Measurements from ENCODE around the gene NSF. TPM values are rescaled to one million over a fixed set of nuclear protein-coding genes. Genes with fewer than 3 reads are reported as not detected.
"Not testable (repeated sequence)": the region's sequence is repeated elsewhere in the genome, so short reads cannot be mapped to it uniquely, and the experiment has no call there.

NSF gene
- total RNA-seq, 1 experiment from 2014 or later, result 35.9 TPM

GRCh38 chr17:46632146-46632545, 41.7 kb downstream of the NSF start:
- H3K9me3 ChIP-seq (ENCODE audit: low read depth, low read length, poor library complexity, severe bottlenecking); intact Hi-C loops (cut with micrococcal nuclease; ENCODE audit: unreplicated experiment); H3K27ac ChIP-seq (ENCODE audit: low read depth, low read length, poor library complexity, severe bottlenecking); DNase-seq (ENCODE audit: low spot score); H3K4me1 ChIP-seq (ENCODE audit: insufficient read depth, low read length, poor library complexity, severe bottlenecking); H3K4me3 ChIP-seq (ENCODE audit: low read depth, low read length, poor library complexity, severe bottlenecking); H3K27me3 ChIP-seq (replicated peaks; ENCODE audit: insufficient read depth, low read depth, low read length, poor library complexity); CTCF ChIA-PET; POLR2A ChIA-PET (ENCODE audit: low non-redundant PET); H3K36me3 ChIP-seq (ENCODE audit: insufficient read depth, low read length, poor library complexity, severe bottlenecking); BruUV-seq (replicated peaks): not testable (repeated sequence)

GRCh38 chr17:46634844-46635243, 44.4 kb downstream of the NSF start:
- CTCF ChIA-PET; BruUV-seq (replicated peaks); H3K4me1 ChIP-seq (ENCODE audit: insufficient read depth, low read length, poor library complexity, severe bottlenecking); H3K9me3 ChIP-seq (ENCODE audit: low read depth, low read length, poor library complexity, severe bottlenecking); H3K27me3 ChIP-seq (replicated peaks; ENCODE audit: insufficient read depth, low read depth, low read length, poor library complexity); DNase-seq (ENCODE audit: low spot score); POLR2A ChIA-PET (ENCODE audit: low non-redundant PET); intact Hi-C loops (cut with micrococcal nuclease; ENCODE audit: unreplicated experiment); H3K4me3 ChIP-seq (ENCODE audit: low read depth, low read length, poor library complexity, severe bottlenecking); H3K27ac ChIP-seq (ENCODE audit: low read depth, low read length, poor library complexity, severe bottlenecking); H3K36me3 ChIP-seq (ENCODE audit: insufficient read depth, low read length, poor library complexity, severe bottlenecking): not testable (repeated sequence)

- CTCF ChIA-PET; H3K4me1 ChIP-seq (ENCODE audit: insufficient read depth, low read length, poor library complexity, severe bottlenecking): not testable (repeated sequence)
Measured at GRCh38 chr17:46641861-46642656, 51.6 kb downstream of the NSF start.

GRCh38 chr17:46647251-46647650, 56.8 kb downstream of the NSF start:
- intact Hi-C loops (cut with micrococcal nuclease; ENCODE audit: unreplicated experiment); BruUV-seq (replicated peaks); H3K4me3 ChIP-seq (ENCODE audit: low read depth, low read length, poor library complexity, severe bottlenecking); POLR2A ChIA-PET (ENCODE audit: low non-redundant PET); H3K4me1 ChIP-seq (ENCODE audit: insufficient read depth, low read length, poor library complexity, severe bottlenecking); H3K27me3 ChIP-seq (replicated peaks; ENCODE audit: insufficient read depth, low read depth, low read length, poor library complexity); H3K27ac ChIP-seq (ENCODE audit: low read depth, low read length, poor library complexity, severe bottlenecking); CTCF ChIA-PET; H3K9me3 ChIP-seq (ENCODE audit: low read depth, low read length, poor library complexity, severe bottlenecking); H3K36me3 ChIP-seq (ENCODE audit: insufficient read depth, low read length, poor library complexity, severe bottlenecking); DNase-seq (ENCODE audit: low spot score): not testable (repeated sequence)

More at GRCh38 chr17:46641861-46642656, 51.6 kb downstream of the NSF start:
- BruUV-seq (replicated peaks); DNase-seq (ENCODE audit: low spot score); H3K27me3 ChIP-seq (replicated peaks; ENCODE audit: insufficient read depth, low read depth, low read length, poor library complexity); H3K4me3 ChIP-seq (ENCODE audit: low read depth, low read length, poor library complexity, severe bottlenecking); H3K36me3 ChIP-seq (ENCODE audit: insufficient read depth, low read length, poor library complexity, severe bottlenecking); H3K27ac ChIP-seq (ENCODE audit: low read depth, low read length, poor library complexity, severe bottlenecking); intact Hi-C loops (cut with micrococcal nuclease; ENCODE audit: unreplicated experiment); H3K9me3 ChIP-seq (ENCODE audit: low read depth, low read length, poor library complexity, severe bottlenecking); POLR2A ChIA-PET (ENCODE audit: low non-redundant PET): not testable (repeated sequence)

GRCh38 chr17:46647688-46648278, 57.3 kb downstream of the NSF start:
- CTCF ChIA-PET; H3K4me1 ChIP-seq (ENCODE audit: insufficient read depth, low read length, poor library complexity, severe bottlenecking); H3K27me3 ChIP-seq (replicated peaks; ENCODE audit: insufficient read depth, low read depth, low read length, poor library complexity); H3K9me3 ChIP-seq (ENCODE audit: low read depth, low read length, poor library complexity, severe bottlenecking); H3K27ac ChIP-seq (ENCODE audit: low read depth, low read length, poor library complexity, severe bottlenecking); POLR2A ChIA-PET (ENCODE audit: low non-redundant PET); H3K4me3 ChIP-seq (ENCODE audit: low read depth, low read length, poor library complexity, severe bottlenecking); BruUV-seq (replicated peaks); intact Hi-C loops (cut with micrococcal nuclease; ENCODE audit: unreplicated experiment); DNase-seq (ENCODE audit: low spot score); H3K36me3 ChIP-seq (ENCODE audit: insufficient read depth, low read length, poor library complexity, severe bottlenecking): not testable (repeated sequence)

- H3K4me1 ChIP-seq (ENCODE audit: insufficient read depth, low read length, poor library complexity, severe bottlenecking); intact Hi-C loops (cut with micrococcal nuclease; ENCODE audit: unreplicated experiment); DNase-seq (ENCODE audit: low spot score); CTCF ChIA-PET; H3K36me3 ChIP-seq (ENCODE audit: insufficient read depth, low read length, poor library complexity, severe bottlenecking); H3K27ac ChIP-seq (ENCODE audit: low read depth, low read length, poor library complexity, severe bottlenecking); H3K27me3 ChIP-seq (replicated peaks; ENCODE audit: insufficient read depth, low read depth, low read length, poor library complexity); POLR2A ChIA-PET (ENCODE audit: low non-redundant PET); BruUV-seq (replicated peaks); H3K4me3 ChIP-seq (ENCODE audit: low read depth, low read length, poor library complexity, severe bottlenecking); H3K9me3 ChIP-seq (ENCODE audit: low read depth, low read length, poor library complexity, severe bottlenecking): not testable (repeated sequence)
Measured at GRCh38 chr17:46649246-46649645, 58.8 kb downstream of the NSF start.

GRCh38 chr17:46652024-46652643, 61.7 kb downstream of the NSF start:
- POLR2A ChIA-PET (ENCODE audit: low non-redundant PET); H3K36me3 ChIP-seq (ENCODE audit: insufficient read depth, low read length, poor library complexity, severe bottlenecking); DNase-seq (ENCODE audit: low spot score); H3K4me3 ChIP-seq (ENCODE audit: low read depth, low read length, poor library complexity, severe bottlenecking); H3K27me3 ChIP-seq (replicated peaks; ENCODE audit: insufficient read depth, low read depth, low read length, poor library complexity); H3K4me1 ChIP-seq (ENCODE audit: insufficient read depth, low read length, poor library complexity, severe bottlenecking); H3K27ac ChIP-seq (ENCODE audit: low read depth, low read length, poor library complexity, severe bottlenecking); intact Hi-C loops (cut with micrococcal nuclease; ENCODE audit: unreplicated experiment); BruUV-seq (replicated peaks); H3K9me3 ChIP-seq (ENCODE audit: low read depth, low read length, poor library complexity, severe bottlenecking); CTCF ChIA-PET: not testable (repeated sequence)

All from A673 (cell line).